ENCODE data around the gene NEU1. TPM values are rescaled to one million over a fixed set of nuclear protein-coding genes. Genes with fewer than 3 reads are reported as not detected.

The NEU1 gene
- total and polyA plus RNA-seq, 2 of the 8 experiments (the other 6 are each of a cell fraction or from before 2014, with no cell fraction given) = 41.2 to 72.1 TPM

GRCh38 chr6:31884528-31885035 is 22.0 kb upstream of the NEU1 start (continued):
- TF ChIP-seq, protein P1, sequence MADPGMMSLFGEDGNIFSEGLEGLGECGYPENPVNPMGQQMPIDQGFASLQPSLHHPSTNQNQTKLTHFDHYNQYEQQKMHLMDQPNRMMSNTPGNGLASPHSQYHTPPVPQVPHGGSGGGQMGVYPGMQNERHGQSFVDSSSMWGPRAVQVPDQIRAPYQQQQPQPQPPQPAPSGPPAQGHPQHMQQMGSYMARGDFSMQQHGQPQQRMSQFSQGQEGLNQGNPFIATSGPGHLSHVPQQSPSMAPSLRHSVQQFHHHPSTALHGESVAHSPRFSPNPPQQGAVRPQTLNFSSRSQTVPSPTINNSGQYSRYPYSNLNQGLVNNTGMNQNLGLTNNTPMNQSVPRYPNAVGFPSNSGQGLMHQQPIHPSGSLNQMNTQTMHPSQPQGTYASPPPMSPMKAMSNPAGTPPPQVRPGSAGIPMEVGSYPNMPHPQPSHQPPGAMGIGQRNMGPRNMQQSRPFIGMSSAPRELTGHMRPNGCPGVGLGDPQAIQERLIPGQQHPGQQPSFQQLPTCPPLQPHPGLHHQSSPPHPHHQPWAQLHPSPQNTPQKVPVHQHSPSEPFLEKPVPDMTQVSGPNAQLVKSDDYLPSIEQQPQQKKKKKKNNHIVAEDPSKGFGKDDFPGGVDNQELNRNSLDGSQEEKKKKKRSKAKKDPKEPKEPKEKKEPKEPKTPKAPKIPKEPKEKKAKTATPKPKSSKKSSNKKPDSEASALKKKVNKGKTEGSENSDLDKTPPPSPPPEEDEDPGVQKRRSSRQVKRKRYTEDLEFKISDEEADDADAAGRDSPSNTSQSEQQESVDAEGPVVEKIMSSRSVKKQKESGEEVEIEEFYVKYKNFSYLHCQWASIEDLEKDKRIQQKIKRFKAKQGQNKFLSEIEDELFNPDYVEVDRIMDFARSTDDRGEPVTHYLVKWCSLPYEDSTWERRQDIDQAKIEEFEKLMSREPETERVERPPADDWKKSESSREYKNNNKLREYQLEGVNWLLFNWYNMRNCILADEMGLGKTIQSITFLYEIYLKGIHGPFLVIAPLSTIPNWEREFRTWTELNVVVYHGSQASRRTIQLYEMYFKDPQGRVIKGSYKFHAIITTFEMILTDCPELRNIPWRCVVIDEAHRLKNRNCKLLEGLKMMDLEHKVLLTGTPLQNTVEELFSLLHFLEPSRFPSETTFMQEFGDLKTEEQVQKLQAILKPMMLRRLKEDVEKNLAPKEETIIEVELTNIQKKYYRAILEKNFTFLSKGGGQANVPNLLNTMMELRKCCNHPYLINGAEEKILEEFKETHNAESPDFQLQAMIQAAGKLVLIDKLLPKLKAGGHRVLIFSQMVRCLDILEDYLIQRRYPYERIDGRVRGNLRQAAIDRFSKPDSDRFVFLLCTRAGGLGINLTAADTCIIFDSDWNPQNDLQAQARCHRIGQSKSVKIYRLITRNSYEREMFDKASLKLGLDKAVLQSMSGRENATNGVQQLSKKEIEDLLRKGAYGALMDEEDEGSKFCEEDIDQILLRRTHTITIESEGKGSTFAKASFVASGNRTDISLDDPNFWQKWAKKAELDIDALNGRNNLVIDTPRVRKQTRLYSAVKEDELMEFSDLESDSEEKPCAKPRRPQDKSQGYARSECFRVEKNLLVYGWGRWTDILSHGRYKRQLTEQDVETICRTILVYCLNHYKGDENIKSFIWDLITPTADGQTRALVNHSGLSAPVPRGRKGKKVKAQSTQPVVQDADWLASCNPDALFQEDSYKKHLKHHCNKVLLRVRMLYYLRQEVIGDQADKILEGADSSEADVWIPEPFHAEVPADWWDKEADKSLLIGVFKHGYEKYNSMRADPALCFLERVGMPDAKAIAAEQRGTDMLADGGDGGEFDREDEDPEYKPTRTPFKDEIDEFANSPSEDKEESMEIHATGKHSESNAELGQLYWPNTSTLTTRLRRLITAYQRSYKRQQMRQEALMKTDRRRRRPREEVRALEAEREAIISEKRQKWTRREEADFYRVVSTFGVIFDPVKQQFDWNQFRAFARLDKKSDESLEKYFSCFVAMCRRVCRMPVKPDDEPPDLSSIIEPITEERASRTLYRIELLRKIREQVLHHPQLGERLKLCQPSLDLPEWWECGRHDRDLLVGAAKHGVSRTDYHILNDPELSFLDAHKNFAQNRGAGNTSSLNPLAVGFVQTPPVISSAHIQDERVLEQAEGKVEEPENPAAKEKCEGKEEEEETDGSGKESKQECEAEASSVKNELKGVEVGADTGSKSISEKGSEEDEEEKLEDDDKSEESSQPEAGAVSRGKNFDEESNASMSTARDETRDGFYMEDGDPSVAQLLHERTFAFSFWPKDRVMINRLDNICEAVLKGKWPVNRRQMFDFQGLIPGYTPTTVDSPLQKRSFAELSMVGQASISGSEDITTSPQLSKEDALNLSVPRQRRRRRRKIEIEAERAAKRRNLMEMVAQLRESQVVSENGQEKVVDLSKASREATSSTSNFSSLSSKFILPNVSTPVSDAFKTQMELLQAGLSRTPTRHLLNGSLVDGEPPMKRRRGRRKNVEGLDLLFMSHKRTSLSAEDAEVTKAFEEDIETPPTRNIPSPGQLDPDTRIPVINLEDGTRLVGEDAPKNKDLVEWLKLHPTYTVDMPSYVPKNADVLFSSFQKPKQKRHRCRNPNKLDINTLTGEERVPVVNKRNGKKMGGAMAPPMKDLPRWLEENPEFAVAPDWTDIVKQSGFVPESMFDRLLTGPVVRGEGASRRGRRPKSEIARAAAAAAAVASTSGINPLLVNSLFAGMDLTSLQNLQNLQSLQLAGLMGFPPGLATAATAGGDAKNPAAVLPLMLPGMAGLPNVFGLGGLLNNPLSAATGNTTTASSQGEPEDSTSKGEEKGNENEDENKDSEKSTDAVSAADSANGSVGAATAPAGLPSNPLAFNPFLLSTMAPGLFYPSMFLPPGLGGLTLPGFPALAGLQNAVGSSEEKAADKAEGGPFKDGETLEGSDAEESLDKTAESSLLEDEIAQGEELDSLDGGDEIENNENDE (IDR thresholded peaks at IDR 0.05; ENCODE audit: insufficient replicate concordance, low read length) = no peak
- TF ChIP-seq, protein P2, sequence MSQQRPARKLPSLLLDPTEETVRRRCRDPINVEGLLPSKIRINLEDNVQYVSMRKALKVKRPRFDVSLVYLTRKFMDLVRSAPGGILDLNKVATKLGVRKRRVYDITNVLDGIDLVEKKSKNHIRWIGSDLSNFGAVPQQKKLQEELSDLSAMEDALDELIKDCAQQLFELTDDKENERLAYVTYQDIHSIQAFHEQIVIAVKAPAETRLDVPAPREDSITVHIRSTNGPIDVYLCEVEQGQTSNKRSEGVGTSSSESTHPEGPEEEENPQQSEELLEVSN (IDR thresholded peaks at IDR 0.05) = no peak
- TF ChIP-seq RFX5 (IDR thresholded peaks at IDR 0.05; ENCODE audit: borderline replicate concordance, low read depth, low read length) = no peak
- no peak for TF ChIP-seq SRF (IDR thresholded peaks at IDR 0.05; ENCODE audit: low read depth, low read length)
- TF ChIP-seq TCF12 (IDR thresholded peaks at IDR 0.05; ENCODE audit: low read depth, low read length) = no peak
- TF ChIP-seq POU5F1 (IDR thresholded peaks at IDR 0.05; ENCODE audit: low read depth, low read length) = no peak
- TF ChIP-seq SIX5 (IDR thresholded peaks at IDR 0.05; ENCODE audit: low read depth, low read length) = no peak
- TF ChIP-seq RBBP5 (IDR thresholded peaks at IDR 0.05; ENCODE audit: borderline replicate concordance, low read depth, low read length) = no peak
- TF ChIP-seq SP4 (IDR thresholded peaks at IDR 0.05; ENCODE audit: low read length) = no peak
- TF ChIP-seq, protein P3, sequence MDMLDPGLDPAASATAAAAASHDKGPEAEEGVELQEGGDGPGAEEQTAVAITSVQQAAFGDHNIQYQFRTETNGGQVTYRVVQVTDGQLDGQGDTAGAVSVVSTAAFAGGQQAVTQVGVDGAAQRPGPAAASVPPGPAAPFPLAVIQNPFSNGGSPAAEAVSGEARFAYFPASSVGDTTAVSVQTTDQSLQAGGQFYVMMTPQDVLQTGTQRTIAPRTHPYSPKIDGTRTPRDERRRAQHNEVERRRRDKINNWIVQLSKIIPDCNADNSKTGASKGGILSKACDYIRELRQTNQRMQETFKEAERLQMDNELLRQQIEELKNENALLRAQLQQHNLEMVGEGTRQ (IDR thresholded peaks at IDR 0.05; ENCODE audit: low read length) = no peak
